ENCODE results near the gene EGLN1.

GRCh38 chr1:231348442-231348841 lies 73.6 kb downstream of the EGLN1 start:
- TF ChIP-seq CTCF (IDR thresholded peaks at IDR 0.05 in 8 of 11, conservative IDR thresholded peaks at IDR 0.05 in 3 of 11) (no peak), POLR2AphosphoS5 (IDR thresholded peaks at IDR 0.05) (no peak)

Data from spleen (tissue), 7 donors.